Astrocyte of the spinal cord (primary cell): ENCODE data around the gene GMEB1.
A peak's percentile ranks its signal among the peaks of the same experiment; 100 is the strongest.
"Not testable (repeated sequence)": the region's sequence is repeated elsewhere in the genome, so short reads cannot be mapped to it uniquely, and the experiment has no call there.

Source experiments
- DNase-seq: peaks from one replicate; pipeline ENCODE4 v3.0.0; 2011; ENCODE audit warnings: low read depth, low spot score
- H3K4me3 ChIP-seq: 2 replicates; pipeline ENCODE4 v1.5.1; 2011; ENCODE audit warnings: low read depth, mild to moderate bottlenecking, low read length, moderate library complexity
- CTCF ChIP-seq: IDR thresholded peaks from 2 replicates; pipeline ENCODE4 v1.5.1; 2012; ENCODE audit warnings: low read depth, mild to moderate bottlenecking, low read length, inconsistent platforms
- in situ Hi-C: cut with HindIII; loops from 2 replicates; pipeline ENCODE4 v1.10.0; 2017; ENCODE audit warnings: low sequenced_read_pairs

The GMEB1 gene

DNA sequence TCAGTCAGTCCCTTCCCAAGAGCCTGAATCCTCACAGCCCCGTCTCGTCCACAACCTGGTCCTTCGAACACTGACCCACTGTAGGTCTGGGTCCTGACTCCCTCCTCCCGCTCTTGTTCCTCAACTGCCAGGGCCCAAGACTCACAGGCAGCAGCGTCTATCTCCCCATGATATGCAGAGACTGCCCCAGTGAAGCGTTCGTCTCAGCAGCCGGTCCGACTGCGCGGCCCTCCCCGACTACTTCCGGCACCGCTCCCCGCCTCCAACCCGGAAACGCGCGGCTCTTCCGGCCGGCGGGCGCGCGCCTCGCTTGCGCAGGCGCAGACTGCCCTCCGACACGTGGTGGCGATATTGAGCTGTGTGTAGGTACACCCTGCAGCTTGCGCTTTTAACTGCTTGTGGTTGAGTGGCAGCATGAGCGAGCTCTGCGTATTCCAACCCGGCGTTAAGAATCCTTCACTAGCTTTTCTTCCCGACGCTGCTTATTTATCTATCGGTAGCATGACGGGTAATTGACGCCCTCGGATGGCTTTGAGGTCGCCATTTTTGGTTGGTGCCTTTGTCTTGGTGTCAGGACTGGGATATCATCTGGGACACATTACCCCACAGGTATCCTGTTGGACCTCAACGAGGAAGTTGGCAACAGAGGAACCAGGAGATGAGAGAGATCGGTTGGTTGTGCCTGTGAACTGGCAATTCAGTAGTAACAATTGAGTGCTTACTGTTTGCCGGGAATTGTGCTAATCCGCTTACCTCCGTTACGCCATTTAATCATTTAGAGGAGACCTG is 25.5 kb upstream of the GMEB1 start, which contains the start of gene TAF12:
Gene TAF12 (minus strand): TSS at position 221 of the 789 bp plus-strand sequence. CDS start 20,986 bp downstream, outside the sequence.
- TF ChIP-seq CTCF = peak; percentile 25
- peak within 1 kb of the TSS; percentile 98 for H3K4me3 ChIP-seq
- in situ Hi-C loops = no loop called here
- peak; percentile 97 for DNase-seq

DNA sequence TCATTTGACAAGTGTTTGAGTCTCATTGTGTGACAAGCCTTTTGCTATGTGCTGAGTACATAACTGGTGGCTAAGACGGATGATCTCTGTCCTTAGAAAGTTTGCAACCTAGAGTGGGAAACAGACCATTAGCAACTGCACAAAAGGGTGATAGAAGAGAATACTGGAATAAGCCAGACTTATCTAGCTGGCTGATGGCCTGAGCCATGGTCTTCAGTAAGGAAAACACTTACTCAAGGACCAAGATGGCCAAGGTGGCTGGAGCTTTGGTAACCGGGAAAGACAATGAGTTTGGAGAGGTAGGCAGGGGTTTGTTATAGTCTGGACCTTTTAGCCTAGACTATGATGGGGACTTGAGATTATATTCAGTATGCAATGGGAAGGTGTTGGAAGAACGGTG is 24.1 kb upstream of the GMEB1 start:
- no peak for TF ChIP-seq CTCF
- in situ Hi-C loops = no loop called here
- DNase-seq = no peak
- H3K4me3 ChIP-seq = no peak overlapping the region

DNA sequence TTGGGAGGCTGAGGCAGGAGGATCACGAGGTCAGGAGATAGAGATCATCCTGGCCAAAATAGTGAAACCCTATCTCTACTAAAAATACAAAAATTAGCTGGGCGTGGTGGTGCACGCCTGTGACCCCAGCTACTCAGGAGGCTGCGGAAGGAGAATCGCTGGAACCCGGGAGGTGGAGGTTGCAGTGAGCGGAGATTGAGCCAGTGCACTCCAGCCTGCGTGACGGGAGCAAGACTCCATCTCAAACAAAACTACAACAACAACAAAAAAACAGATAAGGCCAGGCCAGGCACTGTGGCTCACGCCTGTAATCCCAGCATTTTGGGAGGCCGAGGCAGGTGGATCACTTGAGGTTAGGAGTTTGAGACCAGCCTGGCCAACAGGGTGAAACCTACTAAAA is 23.2 kb upstream of the GMEB1 start:
- in situ Hi-C loops, DNase-seq, H3K4me3 ChIP-seq: not testable (repeated sequence)

- no peak overlapping the region for H3K4me3 ChIP-seq
- TF ChIP-seq CTCF = no peak
- in situ Hi-C loops = no loop called here
- no peak for DNase-seq
Observed at GRCh38 chr1:28646040-28646439, 22.5 kb upstream of the GMEB1 start.

DNA sequence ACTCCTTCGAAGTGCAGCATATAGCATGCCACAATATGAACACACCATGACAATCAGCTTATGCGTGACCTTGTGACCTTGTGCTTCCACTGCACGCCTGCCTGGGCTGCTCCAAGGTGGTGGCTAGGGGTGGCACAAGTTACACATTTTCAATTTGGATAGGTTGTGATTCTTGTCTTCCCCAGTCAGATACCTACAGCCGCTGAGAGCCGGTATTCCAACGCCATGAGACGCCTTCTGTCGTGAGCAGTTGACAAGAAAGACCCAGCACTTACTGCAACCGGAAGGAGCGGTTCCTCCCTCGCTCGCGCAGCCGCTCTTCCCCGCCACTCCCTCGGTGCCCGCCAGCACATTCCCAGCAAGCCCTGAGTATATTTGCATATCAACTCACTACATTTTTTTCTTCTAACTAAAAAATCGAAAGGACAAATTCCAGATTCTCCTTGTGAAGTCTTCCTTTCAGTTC is 20.5 kb upstream of the GMEB1 start:
- in situ Hi-C loops = no loop called here
- H3K4me3 ChIP-seq = peak overlapping the region; percentile 37
- no peak for TF ChIP-seq CTCF
- DNase-seq = peak; percentile 97

DNA sequence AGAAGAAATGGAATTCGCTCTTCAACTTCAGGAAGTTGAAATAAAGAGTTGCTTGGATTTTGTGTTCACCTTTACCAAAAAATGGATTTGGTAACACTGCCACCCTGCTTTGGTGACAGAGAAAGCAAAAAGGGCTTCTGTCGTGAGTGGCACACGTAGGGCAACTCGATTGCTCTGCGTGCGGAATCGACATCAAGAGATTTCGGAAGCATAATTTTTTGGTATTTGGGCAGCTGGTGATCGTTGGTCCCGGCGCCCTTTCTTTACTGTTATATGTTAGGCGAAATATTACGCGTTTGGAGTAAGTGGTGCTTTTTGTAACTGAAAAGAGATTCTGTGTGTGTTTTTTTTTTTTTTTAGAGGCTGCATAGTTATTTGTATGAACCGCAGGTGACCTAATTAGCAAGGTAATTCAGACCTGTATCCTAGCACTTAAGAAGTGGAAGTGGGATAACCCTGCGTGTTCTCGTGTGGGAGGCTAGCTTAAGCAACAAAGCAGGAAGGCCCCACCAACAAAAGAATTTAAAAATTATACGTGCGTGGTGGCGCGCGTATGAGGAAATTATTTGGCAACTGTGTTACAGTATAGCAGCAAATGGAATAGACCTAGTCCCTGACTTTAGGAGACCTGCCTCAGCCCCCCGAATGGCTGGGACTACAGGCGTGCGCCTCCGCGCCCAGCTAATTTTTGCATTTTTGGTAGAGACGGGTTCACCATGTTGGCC is 19.9 kb upstream of the GMEB1 start, which contains the start of gene RNU11:
Gene RNU11 (plus strand): TSS at position 127 of the 725 bp plus-strand sequence.
- no peak for TF ChIP-seq CTCF
- peak; percentile 98 for DNase-seq
- peak within 1 kb of the TSS; percentile 37 for H3K4me3 ChIP-seq
- in situ Hi-C loops = no loop called here

DNA sequence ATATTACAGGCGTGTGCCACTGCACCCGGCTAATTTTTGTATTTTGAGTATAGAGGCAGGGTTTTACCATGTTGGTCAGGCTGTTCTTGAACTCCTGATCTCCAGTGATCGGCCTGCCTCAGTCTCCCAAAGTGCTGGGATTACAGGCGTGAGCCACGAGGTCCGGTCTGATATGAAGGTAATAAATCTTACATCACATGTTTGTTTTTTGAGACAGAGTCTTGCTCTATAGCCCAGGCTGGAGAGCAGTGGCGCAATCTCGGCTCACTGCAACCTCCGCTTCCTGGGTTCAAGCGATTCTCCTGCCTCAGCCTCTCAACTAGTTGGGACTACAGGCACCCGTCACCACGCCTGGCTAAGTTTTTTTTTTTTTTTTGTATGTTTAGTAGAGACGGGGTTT is 15.5 kb upstream of the GMEB1 start:
- in situ Hi-C loops, DNase-seq, H3K4me3 ChIP-seq: not testable (repeated sequence)
